GM12891 (cell line): ENCODE measurements around the gene JAM2.

Source experiments
- PAX5 ChIP-seq: IDR thresholded peaks from 2 replicates; pipeline ENCODE4 v1.6.1; 2011; ENCODE audit warnings: low read length, moderate library complexity, mild to moderate bottlenecking; ENCODE audit not compliant: insufficient read depth, severe bottlenecking
- POLR2A ChIP-seq: IDR thresholded peaks from 2 replicates; pipeline ENCODE4 v1.6.1; 2011; ENCODE audit warnings: low read depth, low read length, control low read depth
- POLR2AphosphoS5 ChIP-seq: IDR thresholded peaks from 2 replicates; pipeline ENCODE4 v1.6.1; 2011; ENCODE audit warnings: low read depth, low read length, control low read depth
- POU2F2 ChIP-seq: IDR thresholded peaks from 2 replicates; pipeline ENCODE4 v1.6.1; 2011; ENCODE audit warnings: low read depth, mild to moderate bottlenecking, control low read depth, low read length, moderate library complexity
- SPI1 ChIP-seq: IDR thresholded peaks from 2 replicates; pipeline ENCODE4 v1.6.1; 2011; ENCODE audit warnings: low read depth, low read length, control low read depth
- TAF1 ChIP-seq: IDR thresholded peaks from 2 replicates; pipeline ENCODE4 v1.6.1; 2011; ENCODE audit warnings: low read depth, low read length, control low read depth

- TF ChIP-seq POLR2AphosphoS5 (no peak), TAF1 (no peak), POLR2A (no peak), PAX5 (no peak), POU2F2 (no peak), SPI1 (no peak; the same call in 1 of the 2 replicates)
Observed at GRCh38 chr21:25742900-25743299, 103.8 kb downstream of the JAM2 start.
